ENCODE results near the gene HDHD3.
A peak's percentile ranks its signal among the peaks of the same experiment; 100 is the strongest.

HDHD3 gene

DNA sequence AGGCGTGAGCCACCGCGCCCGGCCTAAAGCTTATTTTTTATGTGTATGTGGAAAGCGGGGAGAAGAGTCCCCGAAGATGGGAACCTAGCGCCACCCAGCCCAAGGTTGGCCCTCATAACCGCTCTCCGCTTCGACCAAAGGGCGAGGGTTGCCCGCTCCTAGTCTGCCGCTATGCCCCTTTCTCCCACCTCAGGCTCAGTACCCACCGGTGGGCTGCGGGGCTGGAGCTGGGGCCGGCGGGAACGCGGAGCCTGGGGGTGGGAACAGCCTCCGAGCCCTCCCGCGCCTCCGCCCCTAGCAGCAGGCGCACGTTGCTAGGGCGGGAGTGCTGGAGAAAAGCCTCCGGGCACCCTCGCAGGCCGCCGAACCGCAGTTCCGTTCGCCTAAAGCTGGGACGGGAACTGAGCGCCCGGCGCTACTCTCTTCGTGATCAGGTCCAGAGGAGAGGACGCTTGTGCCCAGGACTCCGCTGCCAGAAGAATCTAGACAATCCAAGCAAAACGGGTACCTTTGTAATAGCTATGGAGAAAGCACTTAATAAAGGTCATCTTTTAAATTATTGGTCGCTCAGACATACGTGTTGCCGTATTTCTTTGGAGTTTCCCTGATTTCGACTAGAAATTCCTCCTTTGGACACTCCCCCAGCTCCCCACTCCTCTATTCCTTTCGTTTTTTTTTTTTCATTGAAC, 36.6 kb downstream of the HDHD3 start, which contains the start of gene WDR31:
Gene WDR31, minus strand, starts transcription at position 265 of the 689 bp plus-strand sequence. CDS start 8,253 bp downstream, outside the sequence.
- peak; percentile 44 to 59 for DNase-seq (ENCODE audit: low read depth in 2 of 2, low spot score in 1 of 2)

GRCh38 chr9:113337714-113338113, 39.1 kb downstream of the HDHD3 start:
- DNase-seq (ENCODE audit: low read depth in 2 of 2, low spot score in 1 of 2), result no peak

DNA sequence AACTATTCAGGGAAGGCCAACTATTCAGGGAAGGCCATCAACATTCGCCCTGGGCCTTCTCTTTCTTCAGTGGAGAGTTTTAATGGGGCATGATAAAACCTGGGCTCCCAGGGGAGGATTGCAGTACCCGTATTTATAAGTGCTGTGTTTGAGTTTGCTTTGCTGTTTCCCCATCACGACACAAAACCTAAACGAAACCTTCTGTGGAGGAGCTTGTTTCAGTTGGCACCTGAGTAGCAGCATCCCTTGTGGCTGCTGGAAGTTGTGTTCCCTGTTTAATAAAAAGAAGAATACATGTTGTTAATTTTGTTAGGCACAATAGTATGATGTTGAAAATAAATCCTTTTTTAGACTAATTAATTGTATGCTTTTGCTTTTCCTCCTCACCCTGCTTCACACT, 45.0 kb downstream of the HDHD3 start:
- DNase-seq (ENCODE audit: low read depth in 2 of 2, low spot score in 1 of 2), result no peak

DNA sequence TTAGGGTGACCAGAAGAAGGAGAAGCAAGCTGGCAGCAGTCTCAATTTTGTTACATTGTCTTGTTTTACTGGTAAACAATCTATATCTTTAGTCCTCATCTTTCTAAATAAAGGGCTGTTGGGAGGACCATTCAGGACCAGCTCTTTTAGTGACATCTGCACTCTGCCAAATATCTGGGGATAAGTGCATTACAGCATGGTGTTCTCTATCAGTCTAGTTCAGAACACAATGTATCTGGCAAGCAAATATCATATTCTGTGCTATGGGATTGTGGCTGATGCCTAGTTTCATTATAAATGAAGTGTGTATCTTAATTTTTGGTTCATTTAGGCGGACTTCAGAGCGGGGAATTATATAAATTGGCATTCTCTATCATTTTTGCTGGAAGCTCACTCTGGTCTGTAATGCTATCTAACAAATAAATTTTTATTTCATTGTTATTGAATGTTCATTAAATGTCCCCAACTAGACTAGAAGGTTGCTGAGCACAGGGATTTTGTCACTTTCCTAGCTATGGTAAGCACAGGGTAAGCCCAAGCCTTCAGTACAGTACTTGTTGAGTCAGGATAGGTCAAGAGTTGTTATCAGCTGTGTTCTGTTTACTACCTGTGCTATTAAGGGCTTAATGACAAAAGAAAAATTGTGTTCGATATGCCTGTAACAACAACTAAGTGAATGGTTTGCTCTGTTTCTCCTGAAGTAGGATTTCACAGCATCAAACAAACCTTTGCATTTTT, 48.6 kb downstream of the HDHD3 start:
- DNase-seq (ENCODE audit: low read depth in 2 of 2, low spot score in 1 of 2), result no peak

DNA sequence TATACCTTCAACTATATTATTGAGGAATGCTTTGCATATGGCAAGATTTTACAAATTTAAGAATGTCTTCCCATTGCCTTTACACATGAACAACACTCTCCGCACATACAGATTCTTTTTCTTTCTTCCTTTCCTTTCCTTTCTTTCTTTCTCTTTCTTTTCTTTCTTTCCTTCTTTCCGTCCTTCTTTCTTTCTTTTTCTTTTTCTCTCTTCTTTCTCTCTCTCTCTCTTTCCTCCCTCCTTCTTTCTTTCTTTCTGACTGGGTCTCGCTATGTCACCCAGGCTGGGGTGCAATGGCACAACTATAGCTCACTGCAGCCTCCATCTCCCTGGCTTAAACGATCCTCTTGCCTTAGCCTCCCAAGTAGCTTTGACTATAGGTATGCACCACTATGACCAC, 50.6 kb downstream of the HDHD3 start:
- no peak for DNase-seq (ENCODE audit: low read depth in 2 of 2, low spot score in 1 of 2)

All from stimulated activated CD8-positive, alpha-beta memory T cell treated with anti-CD3 and anti-CD28 coated beads, Interleukin-4, amount 100 ng/mL, for 1 hour (primary cell).